HG02970 (cell line): ENCODE results near the gene SEPTIN7.

Source experiments
- ATAC-seq: cut with Tn5 transposase; IDR thresholded peaks from one replicate; pipeline ENCODE4 v1.9.1; 2021; ENCODE audit warnings: mild to moderate bottlenecking, moderate library complexity, moderate number of reproducible peaks; ENCODE audit not compliant: unreplicated experiment, low FRiP score

SEPTIN7 gene

GRCh38 chr7:35826751-35827150 is 25.9 kb downstream of the SEPTIN7 start:
- no peak for ATAC-seq

- ATAC-seq, result no peak
Observed at GRCh38 chr7:35828817-35829216, 28.0 kb downstream of the SEPTIN7 start.

- ATAC-seq, result no peak
Observed at GRCh38 chr7:35831208-35831607, 30.4 kb downstream of the SEPTIN7 start.

GRCh38 chr7:35839860-35840854 is 39.3 kb downstream of the SEPTIN7 start:
- ATAC-seq, result no peak

GRCh38 chr7:35846816-35847412 is 46.1 kb downstream of the SEPTIN7 start:
- no peak for ATAC-seq

GRCh38 chr7:35848725-35849124 is 47.9 kb downstream of the SEPTIN7 start:
- no peak for ATAC-seq

- ATAC-seq, result no peak
Observed at GRCh38 chr7:35849158-35849831, 48.4 kb downstream of the SEPTIN7 start.

- ATAC-seq, result no peak
Observed at GRCh38 chr7:35849954-35850353, 49.1 kb downstream of the SEPTIN7 start.
